ENCODE results near the gene GRM1. TPM values are rescaled to one million over a fixed set of nuclear protein-coding genes. Genes with fewer than 3 reads are reported as not detected.

GRM1 gene
- total and polyA plus RNA-seq, 2 donors (not counting 3 experiments of a cell fraction or from before 2014, with no cell fraction given), result 0.07 TPM; not detected in 1

GRCh38 chr6:146026873-146027272 lies 2.0 kb upstream of the GRM1 start:
- intact Hi-C loops (cut with micrococcal nuclease) (no loop called here), dilution Hi-C loops (cut with MboI; ENCODE audit: extremely low pct_ligation_motif_present, low sequenced_read_pairs) (no loop called here)
- no peak for DNase-seq (ENCODE audit: low read depth, low spot score)
- BruUV-seq (replicated peaks), result no TSS peak
- peaks cover 19 to 20% of the 10 kb centered on the region in 2 experiments for H3K27me3 ChIP-seq (ENCODE audit: control insufficient read depth in 2 of 2, insufficient read depth in 2 of 2, low read length in 2 of 2)
- H4K20me1 ChIP-seq (replicated peaks; ENCODE audit: control insufficient read depth, extremely low read depth, insufficient read depth, low read length), result no peaks in the 10 kb centered on the region
- TF ChIP-seq JUN (IDR thresholded peaks at IDR 0.05; ENCODE audit: borderline replicate concordance, insufficient read depth, insufficient read length, low read depth) (no peak), GATA2 (IDR thresholded peaks at IDR 0.05; ENCODE audit: insufficient read depth, insufficient read length, low read depth, low read length) (no peak), EZH2 (IDR thresholded peaks at IDR 0.05; ENCODE audit: borderline replicate concordance, low read depth, low read length, severe bottlenecking) (no peak), POLR2A (IDR thresholded peaks at IDR 0.05; ENCODE audit: low read depth, low read length) (no peak), MYC (IDR thresholded peaks at IDR 0.05; ENCODE audit: low read depth, low read length) (no peak), CTCF (IDR thresholded peaks at IDR 0.05; ENCODE audit: extremely low read depth in 1 of 2, insufficient read depth in 1 of 2, low read depth in 1 of 2, low read length in 2 of 2) (no peak), POLR2AphosphoS5 (IDR thresholded peaks at IDR 0.05; ENCODE audit: insufficient read depth, low read depth, low read length) (no peak), FOS (IDR thresholded peaks at IDR 0.05; ENCODE audit: borderline replicate concordance, insufficient read depth, low read length) (no peak)
- TF ChIP-seq, protein P1, sequence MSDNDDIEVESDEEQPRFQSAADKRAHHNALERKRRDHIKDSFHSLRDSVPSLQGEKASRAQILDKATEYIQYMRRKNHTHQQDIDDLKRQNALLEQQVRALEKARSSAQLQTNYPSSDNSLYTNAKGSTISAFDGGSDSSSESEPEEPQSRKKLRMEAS (IDR thresholded peaks at IDR 0.05; ENCODE audit: insufficient read depth, insufficient read length), result no peak
- no peak overlapping the region for H2AFZ ChIP-seq (ENCODE audit: low read depth, low read length)
- no peak overlapping the region for H3K4me3 ChIP-seq (replicated peaks in 1 of 3; ENCODE audit: insufficient read depth in 1 of 3, low read depth in 1 of 3, low read length in 3 of 3)
- FAIRE-seq, result no peak
- ChIA-PET POLR2A (no interaction called here), CTCF (no interaction called here)
- no peaks in the 10 kb centered on the region for H3K9me1 ChIP-seq (replicated peaks; ENCODE audit: control insufficient read depth, extremely low read depth, insufficient read depth, low read length)
- H3K4me2 ChIP-seq (ENCODE audit: insufficient read depth, low read length), result no peak overlapping the region
- H3K79me2 ChIP-seq (ENCODE audit: control insufficient read depth, insufficient read depth, low read length), result no peaks in the 10 kb centered on the region
- no peaks in the 10 kb centered on the region for H3K36me3 ChIP-seq (ENCODE audit: control insufficient read depth in 2 of 2, extremely low read depth in 1 of 2, insufficient read depth in 2 of 2, low read length in 2 of 2)
- H3K9me3 ChIP-seq (replicated peaks; ENCODE audit: control insufficient read depth, insufficient read depth, low read length), result no peaks in the 10 kb centered on the region
- H3K4me1 ChIP-seq (ENCODE audit: control insufficient read depth, extremely low read depth, insufficient read depth, low read length), result no peaks in the 10 kb centered on the region
- no peak overlapping the region for H3K9ac ChIP-seq (replicated peaks; ENCODE audit: extremely low read depth, insufficient read depth, low read length)
- no peak overlapping the region for H3K27ac ChIP-seq (ENCODE audit: insufficient read depth, low read depth, low read length)

Data from endothelial cell of umbilical vein (primary cell).